HG02588 (cell line): ENCODE measurements around the gene CCDC175.

Source experiments
- ATAC-seq: cut with Tn5 transposase; IDR thresholded peaks from one replicate; pipeline ENCODE4 v1.9.1; 2021; ENCODE audit warnings: mild to moderate bottlenecking, moderate library complexity; ENCODE audit not compliant: unreplicated experiment

The CCDC175 gene

DNA sequence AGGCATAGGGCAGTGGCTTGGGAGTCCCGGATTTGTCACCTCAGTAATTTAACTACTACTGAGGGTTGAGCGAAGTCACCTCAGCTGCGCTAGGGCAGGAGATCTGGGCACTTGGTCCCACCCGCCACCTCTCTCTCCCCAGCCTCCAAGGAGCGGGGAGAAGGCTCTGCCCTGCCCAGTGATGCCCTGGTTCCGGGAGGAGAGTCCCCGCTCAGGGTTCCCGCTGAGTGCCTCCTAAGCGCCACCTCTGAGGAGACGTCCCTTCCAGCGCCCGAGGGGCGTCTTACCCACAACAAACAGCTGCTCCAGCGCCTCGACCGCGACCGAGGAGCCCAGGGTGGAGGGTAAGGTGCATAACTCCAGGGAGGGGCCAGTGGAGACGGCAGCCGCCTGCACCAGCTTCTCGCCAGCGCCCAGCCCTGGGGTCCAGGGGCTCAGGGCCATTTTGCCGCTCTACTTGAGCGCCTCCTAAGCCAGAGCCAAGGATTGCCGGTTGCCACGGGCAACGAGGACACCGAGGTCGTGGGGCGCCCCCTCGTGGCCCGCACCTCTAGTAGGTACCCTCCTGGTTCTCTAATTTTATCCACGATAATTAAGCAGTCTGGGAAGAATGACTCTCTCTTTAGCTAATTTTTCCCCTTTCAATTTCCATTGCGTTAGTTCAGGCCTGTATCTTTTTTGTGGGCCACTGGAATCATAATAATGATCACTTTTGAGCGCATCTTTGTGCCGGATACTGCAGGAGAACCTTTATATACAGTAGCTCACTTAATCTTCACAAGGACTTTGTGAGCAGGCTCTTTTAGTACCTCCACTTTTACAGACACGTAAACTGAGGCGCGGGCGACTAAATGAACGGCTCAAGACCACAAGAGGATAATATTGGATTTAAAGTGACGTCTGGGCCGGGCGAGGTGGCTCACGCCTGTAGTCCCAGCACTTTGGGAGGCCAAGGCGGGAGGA, at the start of gene CCDC175:
Gene CCDC175, minus strand, starts transcription at position 481 of the 963 bp plus-strand sequence. Its CDS starts 37 bp downstream, at position 444.
- peak; percentile 94 for ATAC-seq

DNA sequence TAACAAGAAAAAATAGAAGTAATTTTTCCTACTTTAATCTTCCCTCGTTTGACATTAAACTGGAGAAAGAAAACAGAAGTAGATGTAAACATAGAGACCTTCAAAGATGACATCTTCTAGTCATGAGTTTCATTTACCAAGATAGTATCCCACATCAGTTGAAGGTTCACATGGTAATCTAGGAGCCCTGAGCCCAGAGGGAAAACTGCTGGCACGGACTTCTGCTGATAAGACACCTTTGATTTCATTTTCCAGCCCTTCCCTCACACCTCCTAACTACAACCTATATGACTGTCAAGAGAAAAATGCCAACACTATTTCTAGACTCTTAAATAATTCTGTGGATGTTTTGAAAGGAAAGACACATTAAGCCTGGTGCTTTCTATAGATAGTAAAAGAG, 46.0 kb upstream of the CCDC175 start:
- no peak for ATAC-seq

DNA sequence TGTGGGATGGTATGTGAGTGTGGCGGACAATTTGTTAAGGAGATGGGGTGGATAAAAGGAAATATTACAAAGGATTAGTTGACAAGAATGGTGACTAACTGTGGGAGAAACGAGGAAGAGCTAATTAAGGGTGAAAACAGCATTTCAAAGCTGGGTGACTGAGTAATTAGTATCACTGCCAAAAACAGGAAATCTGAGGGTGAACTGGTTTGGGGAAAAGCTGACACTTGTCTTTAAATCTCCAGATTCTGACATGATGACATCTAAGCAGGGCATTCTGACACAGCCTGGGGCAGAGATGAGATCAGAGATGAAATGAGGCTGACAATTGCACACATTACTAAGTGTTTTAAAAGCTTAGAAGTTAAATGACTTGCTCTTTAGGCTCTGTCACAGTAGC, 42.4 kb upstream of the CCDC175 start:
- ATAC-seq: no peak

DNA sequence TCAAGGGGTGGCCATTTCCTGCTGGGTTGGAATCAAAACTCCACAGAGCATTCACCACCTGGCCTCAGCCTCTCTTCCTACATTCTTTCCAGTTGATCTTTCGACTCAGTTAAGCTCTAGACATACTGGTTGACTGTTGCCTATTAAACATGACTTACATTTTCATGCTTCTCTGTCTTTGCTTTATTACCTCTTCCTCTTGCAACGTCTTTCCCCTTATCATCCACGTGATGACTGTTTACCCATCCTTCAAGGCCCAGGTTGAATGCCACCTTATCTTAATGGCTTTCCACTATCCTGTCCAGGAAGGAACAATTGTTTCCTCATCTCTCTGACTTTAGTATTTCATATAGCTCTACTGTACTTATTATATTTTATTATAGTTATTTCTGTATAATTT, 24.4 kb upstream of the CCDC175 start:
- no peak for ATAC-seq

DNA sequence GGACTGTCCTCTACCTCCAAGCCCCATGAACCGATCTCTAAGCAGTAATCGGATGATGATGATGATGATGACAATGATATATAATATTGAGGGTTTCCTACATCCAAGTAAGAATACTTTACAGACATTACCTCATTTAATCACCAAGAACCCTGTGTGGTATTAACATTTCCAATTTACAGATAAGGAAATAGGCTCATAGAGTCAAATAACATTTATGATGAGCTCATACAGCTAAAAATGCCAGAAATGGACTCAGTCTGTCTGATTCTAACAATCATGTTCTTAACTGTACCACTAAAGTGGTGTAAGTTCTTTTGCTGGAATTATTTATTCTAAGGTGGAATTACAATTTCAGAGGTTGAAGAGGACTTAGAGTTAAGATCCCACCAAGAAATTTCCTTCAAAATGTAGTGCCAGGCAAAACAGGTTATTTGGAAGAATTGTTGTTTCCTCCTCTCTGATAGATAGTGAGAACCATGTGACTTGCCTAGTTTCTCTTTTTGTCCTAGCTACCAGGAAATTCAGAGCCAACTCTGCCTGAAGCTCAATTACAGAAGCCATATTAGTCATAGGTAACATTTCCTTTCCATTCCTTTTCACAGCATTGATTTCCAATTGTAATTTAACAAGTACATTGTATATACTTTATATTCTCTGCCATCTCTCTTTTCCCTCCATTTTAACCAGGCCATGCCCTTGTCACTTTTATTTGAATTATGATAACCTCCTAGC, 23.8 kb upstream of the CCDC175 start:
- ATAC-seq: no peak

DNA sequence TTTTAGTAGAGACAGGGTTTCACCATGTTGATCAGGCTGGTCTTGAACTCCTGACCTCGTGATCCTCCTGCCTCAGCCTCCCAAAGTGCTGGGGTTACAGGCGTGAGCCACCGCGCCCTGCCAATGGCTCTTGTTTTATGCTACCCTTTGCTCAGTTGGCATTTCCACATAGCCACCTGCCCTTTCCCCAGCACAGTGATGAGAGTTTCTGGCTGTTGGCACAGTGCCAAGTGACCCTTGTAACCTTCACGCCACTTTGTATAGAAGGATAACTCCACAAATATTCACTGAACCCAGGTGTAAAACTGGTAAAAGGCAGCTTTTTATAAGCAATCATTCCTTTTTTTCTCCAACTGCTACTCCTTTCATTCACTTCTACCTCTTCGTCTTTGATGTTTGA, 18.5 kb upstream of the CCDC175 start:
- ATAC-seq: no peak

DNA sequence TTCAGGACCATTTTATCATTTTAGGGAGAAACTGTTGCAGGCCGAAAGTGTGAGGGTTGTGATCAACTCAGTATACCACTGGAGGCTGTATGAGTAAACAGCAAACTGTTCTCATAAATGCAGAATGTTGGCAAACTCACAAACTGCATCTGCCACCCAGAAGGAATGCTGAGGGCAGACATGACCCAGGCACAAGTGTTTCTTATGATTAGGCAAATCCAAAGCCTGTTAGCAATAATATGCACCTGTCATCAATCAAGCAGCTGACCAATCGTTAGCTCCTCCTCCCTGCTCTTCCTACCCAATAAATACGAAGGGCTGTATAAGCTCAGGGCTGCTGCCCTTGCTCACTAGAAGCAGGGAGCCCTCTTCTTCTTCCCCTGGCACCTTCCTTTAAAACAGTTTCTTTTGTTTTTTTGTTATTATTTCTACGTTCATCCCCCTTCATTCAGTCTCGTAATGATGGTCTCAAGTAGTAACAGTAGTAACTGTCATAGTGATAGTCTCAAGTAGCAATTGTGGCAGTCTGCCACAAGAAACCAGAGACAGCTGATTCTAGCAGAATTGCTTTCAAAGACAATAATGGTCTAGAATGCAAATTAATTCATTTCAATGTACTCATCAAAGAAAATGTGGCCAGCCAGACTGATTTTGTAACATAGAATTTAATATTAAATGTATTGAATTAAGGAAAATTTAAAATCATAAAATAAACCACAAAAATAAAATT, 15.2 kb upstream of the CCDC175 start:
- no peak for ATAC-seq

DNA sequence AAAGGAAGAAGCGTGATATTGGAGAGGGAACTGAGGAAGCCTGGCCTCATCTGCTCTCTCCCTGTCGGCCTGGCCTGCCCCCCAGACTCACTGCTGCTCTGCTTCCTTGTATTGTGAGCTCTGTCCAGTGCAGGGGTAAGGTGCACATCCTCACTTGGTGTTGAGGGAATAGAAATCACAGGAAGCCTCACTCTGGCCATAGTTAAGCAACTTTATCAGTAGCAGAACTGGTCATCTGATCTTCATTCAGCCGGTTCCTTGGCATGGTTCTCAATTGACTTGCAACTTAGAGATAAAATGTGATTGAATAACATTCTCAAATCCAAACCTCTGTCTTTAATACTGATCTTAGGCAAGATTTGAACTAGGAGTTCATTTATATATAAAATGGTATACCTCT, 11.5 kb upstream of the CCDC175 start:
- ATAC-seq: no peak

DNA sequence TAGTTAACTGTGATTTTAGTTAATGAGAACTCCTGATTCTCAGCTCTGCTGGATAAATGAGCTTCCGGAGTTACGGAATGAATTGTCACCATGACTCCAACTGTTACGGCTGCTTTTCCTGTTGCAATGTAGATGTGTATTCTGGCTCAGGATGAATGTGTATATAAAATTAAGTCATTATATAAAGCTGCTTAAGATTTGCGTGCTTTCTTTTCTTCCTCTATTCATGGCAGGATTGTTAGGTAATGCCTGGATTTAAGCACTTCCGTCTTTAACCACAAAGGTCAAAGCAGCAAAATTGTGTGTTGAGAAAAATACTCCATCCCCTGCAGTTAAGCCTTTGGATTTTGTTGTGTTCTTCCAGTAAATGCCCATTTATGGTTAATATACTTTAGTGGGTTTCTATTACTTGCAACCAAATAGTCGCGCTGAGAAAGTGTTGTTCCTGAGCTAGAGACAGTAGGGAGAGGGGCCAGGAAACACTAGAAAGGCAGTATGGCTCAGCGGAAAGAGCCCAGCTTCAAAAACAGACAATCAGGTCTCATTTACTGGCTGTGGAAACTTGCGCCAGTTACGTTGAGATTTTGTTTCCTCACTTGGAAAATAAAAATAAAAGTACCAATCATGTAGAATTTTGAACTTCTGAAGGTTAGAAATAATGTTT, 9.4 kb upstream of the CCDC175 start:
- ATAC-seq: no peak

DNA sequence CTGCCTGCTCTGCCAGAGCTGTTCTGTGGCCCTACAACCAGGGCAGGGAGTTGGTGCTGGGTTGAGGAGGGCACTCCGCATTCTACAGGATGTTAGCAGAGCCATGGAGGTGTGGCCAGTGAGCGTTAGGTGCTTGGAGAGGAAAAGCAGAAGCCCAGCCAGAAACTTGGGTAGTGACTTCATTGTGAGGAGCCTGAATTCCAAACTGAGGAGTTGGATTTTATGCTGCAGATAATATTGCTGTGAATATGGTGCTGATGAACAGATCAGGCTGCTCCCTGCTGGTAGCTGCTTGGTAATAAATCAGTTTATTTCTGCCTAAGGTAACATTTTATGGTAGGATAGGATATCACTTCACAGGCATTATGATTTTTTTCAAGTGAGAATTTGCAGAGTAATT, 7.1 kb upstream of the CCDC175 start:
- ATAC-seq: no peak

DNA sequence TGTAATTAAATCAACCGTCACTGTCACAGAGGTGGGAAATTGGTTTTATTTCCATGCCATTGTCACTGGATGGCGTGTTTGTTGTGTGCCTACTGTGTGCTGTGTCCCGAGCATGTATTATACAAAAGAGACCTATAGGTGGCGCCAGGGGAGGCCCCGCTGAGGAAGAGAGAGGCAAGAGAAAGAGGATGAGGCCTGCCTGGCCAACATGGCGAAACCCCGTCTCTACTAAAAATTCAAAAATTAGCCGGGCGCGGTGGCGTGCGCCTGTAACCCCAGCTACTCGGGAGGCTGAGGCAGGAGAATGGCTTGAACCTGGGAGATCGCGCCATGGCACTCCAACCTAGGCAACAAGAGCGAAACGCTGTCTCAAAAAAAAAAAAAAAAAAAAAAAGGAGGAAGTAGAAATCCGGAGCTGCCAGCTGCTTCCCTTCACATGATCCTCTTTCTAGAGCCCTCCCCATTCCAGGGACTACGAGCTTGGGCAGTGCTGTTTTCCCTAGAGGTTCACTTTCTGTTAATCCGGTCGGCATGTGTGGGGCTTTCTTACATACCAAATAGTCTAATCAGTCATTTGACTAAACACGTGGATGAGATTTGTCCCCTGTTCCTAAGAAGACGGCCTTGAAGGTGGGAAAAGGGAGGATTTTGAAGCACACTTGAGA, 6.4 kb upstream of the CCDC175 start:
- no peak for ATAC-seq

DNA sequence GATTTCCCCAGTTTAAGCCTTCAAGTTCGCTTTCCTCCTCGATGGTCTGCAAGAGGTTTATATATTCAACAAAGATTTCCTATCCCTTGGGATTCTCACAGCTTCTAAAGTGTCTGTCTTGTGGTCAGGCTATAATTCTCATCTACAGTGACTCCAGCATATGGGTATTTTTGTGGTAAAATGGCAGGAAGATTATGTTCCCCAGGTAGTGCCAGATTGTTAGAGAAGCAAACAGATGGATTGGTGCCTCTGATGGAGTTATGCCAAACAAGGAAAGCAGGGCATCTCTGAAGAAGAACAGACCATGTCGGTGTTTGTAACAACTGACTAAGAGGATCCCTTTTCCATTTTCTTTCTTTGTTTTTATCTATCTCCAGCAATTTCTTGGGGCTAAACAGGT, 5.5 kb upstream of the CCDC175 start:
- ATAC-seq: no peak

DNA sequence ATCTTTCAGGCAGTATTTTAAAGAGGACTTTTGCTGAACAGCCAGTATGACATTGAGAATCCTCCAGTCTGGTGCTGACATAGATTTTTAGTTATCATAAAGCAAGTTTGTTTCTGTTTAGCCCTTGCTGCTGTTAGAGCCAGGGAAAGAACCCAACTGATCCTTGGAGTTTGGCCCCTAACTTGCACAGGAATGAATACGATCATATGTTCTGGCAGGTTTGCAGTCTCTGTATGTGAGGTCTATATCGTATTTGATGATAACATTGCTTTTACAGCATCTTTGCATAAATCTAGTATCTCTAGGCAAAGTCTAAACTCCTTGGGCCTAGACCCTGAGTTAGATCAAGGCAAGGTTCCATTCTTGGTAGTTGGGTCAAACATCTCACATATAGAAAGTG, 4.3 kb upstream of the CCDC175 start:
- ATAC-seq: no peak

DNA sequence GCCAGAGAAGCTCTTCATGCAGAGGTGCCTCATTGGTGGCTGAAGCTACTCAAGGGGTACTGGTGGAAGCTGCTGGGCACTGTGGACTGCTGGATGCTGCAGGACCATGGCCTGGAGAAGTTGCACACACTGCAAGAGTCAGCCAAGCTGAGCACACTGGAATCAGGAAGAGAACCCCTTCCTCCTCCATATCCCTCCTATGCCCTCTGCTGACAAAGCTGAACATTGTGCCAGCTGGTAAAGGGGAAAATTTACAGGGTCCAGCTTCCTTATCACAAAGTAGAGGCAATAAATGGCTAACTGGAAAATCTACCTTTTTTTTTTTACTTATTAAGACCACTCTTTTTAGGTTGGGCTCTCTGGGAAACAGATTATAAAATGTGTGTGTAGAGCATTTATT, 6.5 kb downstream of the CCDC175 start:
- ATAC-seq: no peak

DNA sequence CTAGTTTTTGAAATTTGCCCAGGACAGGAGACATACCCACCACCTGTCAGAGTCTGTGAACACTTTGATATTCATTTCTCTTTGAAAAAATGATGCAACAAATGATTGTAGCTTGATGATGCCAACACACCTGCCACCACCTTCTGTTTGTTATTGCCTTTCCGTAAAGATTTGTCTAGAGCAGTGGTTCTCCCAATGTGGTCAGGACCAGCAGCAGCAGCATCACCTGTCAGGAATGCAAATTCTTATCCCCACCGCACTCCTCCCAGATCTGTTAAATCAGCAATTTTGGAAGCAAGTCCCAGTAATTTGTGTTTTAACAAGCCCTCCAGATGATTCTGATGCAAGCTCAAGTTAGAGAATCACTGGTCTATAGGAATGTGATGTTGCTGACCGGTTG, 9.9 kb downstream of the CCDC175 start:
- ATAC-seq: no peak

DNA sequence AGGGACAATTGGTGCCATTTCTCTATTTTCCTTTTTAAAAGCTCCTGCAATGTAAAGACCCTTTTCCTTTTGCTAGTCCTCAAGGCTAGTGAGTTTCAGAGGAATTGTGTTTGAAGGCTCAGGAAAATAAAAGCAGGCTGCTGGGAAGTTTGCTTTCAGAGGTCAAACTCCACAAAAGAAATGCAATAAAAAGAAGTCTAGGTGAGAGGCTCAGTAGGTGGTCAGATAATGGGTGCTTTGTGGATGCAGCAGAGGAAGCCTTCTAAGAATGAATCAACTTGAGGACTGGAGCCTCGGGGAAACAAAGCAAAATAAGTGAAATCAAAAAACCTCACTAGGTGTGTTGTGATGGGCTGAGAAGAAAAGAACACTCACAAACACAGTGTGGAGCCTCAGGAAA, 10.3 kb downstream of the CCDC175 start:
- ATAC-seq: no peak

DNA sequence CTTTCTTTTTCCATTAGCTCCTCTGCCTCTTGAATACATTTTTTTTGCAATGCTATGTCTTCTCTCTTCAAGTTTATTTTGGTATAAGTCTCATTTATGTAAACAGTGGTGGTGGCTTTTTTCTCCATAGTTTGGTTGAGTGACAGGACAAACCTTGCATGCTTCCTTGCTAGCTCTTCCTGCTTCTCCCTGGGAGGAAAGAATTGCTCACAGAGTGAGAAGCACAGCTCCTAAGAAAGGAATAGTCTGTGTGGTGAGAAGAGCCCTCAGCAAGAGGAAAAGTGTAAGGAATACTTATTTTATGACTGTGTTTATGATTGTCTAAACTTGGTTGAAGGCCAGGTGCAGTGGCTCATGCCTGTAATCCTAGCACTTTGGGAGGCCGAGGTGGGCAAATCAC, 11.5 kb downstream of the CCDC175 start:
- ATAC-seq: no peak

DNA sequence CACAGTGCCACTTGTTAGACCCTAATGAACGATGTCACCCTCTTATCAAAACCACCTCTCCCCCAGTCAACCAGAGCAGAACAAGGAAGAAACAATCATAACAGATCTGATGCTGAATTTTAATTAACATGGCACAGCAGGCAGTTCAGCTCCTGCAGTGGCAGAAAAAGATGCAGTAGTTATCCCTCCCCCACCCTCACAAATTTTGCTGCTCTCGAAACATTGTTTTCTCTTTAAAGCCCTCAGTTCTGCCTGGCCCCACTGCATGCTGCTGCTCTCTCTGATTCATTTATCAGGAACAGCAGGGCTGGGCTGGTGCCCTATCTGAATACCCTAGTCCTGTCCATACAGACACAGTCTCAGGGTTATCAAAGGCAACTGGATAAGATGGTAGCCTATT, 12.2 kb downstream of the CCDC175 start:
- ATAC-seq: no peak

DNA sequence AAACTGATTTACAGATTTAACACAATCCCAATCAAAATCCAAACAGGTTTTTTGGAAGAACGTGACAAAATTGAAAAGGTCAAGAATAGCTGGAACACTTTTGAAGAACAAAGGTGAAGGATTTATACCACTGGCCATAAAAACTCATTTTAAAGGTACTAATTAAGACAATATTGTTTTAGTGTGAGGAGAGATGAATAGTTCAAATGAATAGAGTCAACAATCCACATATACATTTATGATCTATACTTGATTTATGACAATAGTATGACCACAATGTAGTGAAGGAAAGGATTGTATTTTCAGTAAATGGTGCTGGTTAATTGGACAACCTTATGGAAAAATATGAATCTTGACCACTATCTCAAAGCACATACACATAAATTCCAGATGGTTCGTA, 29.3 kb downstream of the CCDC175 start:
- no peak for ATAC-seq

DNA sequence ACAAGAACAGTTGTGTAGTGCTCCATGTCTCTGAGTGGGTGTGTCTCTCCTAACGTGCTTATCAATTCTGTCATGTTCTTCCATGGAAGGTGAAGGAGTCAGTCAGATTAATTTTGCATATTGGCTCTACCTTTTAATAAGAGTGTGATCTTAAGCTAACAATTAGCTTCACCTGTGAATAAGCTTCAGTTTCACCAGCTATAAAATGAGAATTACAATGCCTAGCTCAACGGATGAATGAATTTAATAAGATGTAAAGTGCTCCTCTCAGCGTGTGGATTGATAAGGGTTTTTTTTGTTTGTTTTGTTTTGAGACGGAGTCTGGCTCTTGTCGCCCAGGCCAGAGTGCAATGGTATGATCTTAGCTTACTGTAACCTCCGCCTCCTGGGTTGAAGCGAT, 32.7 kb downstream of the CCDC175 start:
- no peak for ATAC-seq
